H9 (cell line): ENCODE data around the gene NEK6. TPM values are rescaled to one million over a fixed set of nuclear protein-coding genes. Genes with fewer than 3 reads are reported as not detected.

ENCODE experiments used
- DNase-seq: peaks from one replicate; pipeline ENCODE4 v3.0.0-alpha.2; 2017
- H2AFZ ChIP-seq: one replicate; pipeline ENCODE4 v1.6.1; 2013; ENCODE audit warnings: mild to moderate bottlenecking, low read length, control low read depth, moderate library complexity
- H2AK5ac ChIP-seq: 2 replicates; pipeline ENCODE4 v1.6.1; 2013; ENCODE audit warnings: low read length, control low read depth, mixed read lengths; ENCODE audit not compliant: insufficient read length
- H2BK120ac ChIP-seq: one replicate; pipeline ENCODE4 v1.6.1; 2013; ENCODE audit warnings: low read depth, mild to moderate bottlenecking, low read length, control low read depth, inconsistent platforms; ENCODE audit not compliant: poor library complexity, severe bottlenecking
- H2BK12ac ChIP-seq: 2 replicates; pipeline ENCODE4 v1.6.1; 2013; ENCODE audit warnings: low read length, control low read depth, mixed read lengths, low read depth; ENCODE audit not compliant: insufficient read length
- H2BK15ac ChIP-seq: 2 replicates; pipeline ENCODE4 v1.6.1; 2013; ENCODE audit warnings: low read depth, low read length, control low read depth
- H2BK20ac ChIP-seq: one replicate; pipeline ENCODE4 v1.6.1; 2013; ENCODE audit warnings: low read depth, mild to moderate bottlenecking, low read length, control low read depth, inconsistent platforms; ENCODE audit not compliant: poor library complexity, severe bottlenecking
- H2BK5ac ChIP-seq: 2 replicates; pipeline ENCODE4 v1.6.1; 2013; ENCODE audit warnings: low read length, control low read depth, mixed read lengths; ENCODE audit not compliant: insufficient read length
- H3K14ac ChIP-seq: 2 replicates; pipeline ENCODE4 v1.6.1; 2013; ENCODE audit warnings: low read length, control low read depth; ENCODE audit not compliant: insufficient read depth
- H3K18ac ChIP-seq: 2 replicates; pipeline ENCODE4 v1.6.1; 2013; ENCODE audit warnings: low read depth, mild to moderate bottlenecking, mixed read lengths, low read length, control low read depth; ENCODE audit not compliant: insufficient read length
- H3K23ac ChIP-seq: 2 replicates; pipeline ENCODE4 v1.6.1; 2013; ENCODE audit warnings: low read length, control low read depth, mixed read lengths, low read depth; ENCODE audit not compliant: insufficient read length
- H3K23me2 ChIP-seq: 2 replicates; pipeline ENCODE4 v1.6.1; 2013; ENCODE audit warnings: low read depth, mild to moderate bottlenecking, mixed read lengths, low read length, control low read depth; ENCODE audit not compliant: insufficient read length, poor library complexity, severe bottlenecking
- H3K27ac ChIP-seq: 2 replicates; pipeline ENCODE4 v1.5.1; 2013; ENCODE audit warnings: low read length, control low read depth, mixed read lengths, low read depth; ENCODE audit not compliant: insufficient read length
- H3K27me3 ChIP-seq: 2 replicates; pipeline ENCODE4 v1.6.1; 2013; ENCODE audit warnings: low read length, control low read depth, inconsistent platforms; ENCODE audit not compliant: insufficient read depth
- H3K4ac ChIP-seq: 2 replicates; pipeline ENCODE4 v1.6.1; 2013; ENCODE audit warnings: low read depth, mild to moderate bottlenecking, control low read depth, inconsistent platforms, low read length, moderate library complexity
- H3K4me1 ChIP-seq: 2 replicates; pipeline ENCODE4 v1.6.1; 2013; ENCODE audit warnings: low read length, control low read depth, inconsistent platforms; ENCODE audit not compliant: insufficient read depth
- H3K4me2 ChIP-seq: 2 replicates; pipeline ENCODE4 v1.6.1; 2013; ENCODE audit warnings: low read length, control low read depth, mixed read lengths; ENCODE audit not compliant: insufficient read length, insufficient read depth
- H3K56ac ChIP-seq: 2 replicates; pipeline ENCODE4 v1.6.1; 2013; ENCODE audit warnings: low read depth, mild to moderate bottlenecking, mixed read lengths, low read length, control low read depth; ENCODE audit not compliant: insufficient read length
- H3K79me1 ChIP-seq: 2 replicates; pipeline ENCODE4 v1.6.1; 2013; ENCODE audit warnings: low read depth, mild to moderate bottlenecking, moderate library complexity, low read length, control low read depth, inconsistent platforms; ENCODE audit not compliant: insufficient read depth, poor library complexity, severe bottlenecking
- H3K79me2 ChIP-seq: 2 replicates; pipeline ENCODE4 v1.6.1; 2013; ENCODE audit warnings: low read length, control low read depth, inconsistent platforms; ENCODE audit not compliant: insufficient read depth
- H3K9ac ChIP-seq: 2 replicates; pipeline ENCODE4 v1.6.1; 2013; ENCODE audit warnings: low read length, control low read depth, mixed read lengths; ENCODE audit not compliant: insufficient read length; ENCODE audit errors: extremely low read depth
- H3K9me3 ChIP-seq: one replicate; pipeline ENCODE4 v1.6.1; 2013; ENCODE audit warnings: low read depth, low read length, inconsistent platforms; ENCODE audit not compliant: control insufficient read depth
- H3T11ph ChIP-seq: one replicate; pipeline ENCODE4 v1.6.1; 2013; ENCODE audit warnings: mild to moderate bottlenecking, low read length, control low read depth, inconsistent platforms
- H4K20me1 ChIP-seq: one replicate; pipeline ENCODE4 v1.6.1; 2013; ENCODE audit not compliant: control insufficient read depth, insufficient read length, insufficient read depth
- H4K5ac ChIP-seq: 2 replicates; pipeline ENCODE4 v1.6.1; 2013; ENCODE audit warnings: low read depth, mild to moderate bottlenecking, mixed read lengths, low read length, control low read depth; ENCODE audit not compliant: insufficient read length
- H4K8ac ChIP-seq: replicated peaks from 2 replicates; pipeline ENCODE4 v1.6.1; 2013; ENCODE audit warnings: low read length, control low read depth, mixed read lengths, low read depth; ENCODE audit not compliant: insufficient read length
- H4K91ac ChIP-seq: 2 replicates; pipeline ENCODE4 v1.6.1; 2013; ENCODE audit warnings: low read depth, mild to moderate bottlenecking, moderate library complexity, mixed read lengths, low read length, control low read depth; ENCODE audit not compliant: insufficient read length
- H3K27ac Mint-ChIP-seq, 3 experiments: 2 replicates in 2 of 3; 3 replicates in 1 of 3; pipeline ENCODE4 v1.8.0; 2020 to 2021; ENCODE audit warnings: mixed read lengths in 3 of 3, mild to moderate bottlenecking in 1 of 3, moderate library complexity in 1 of 3
- H3K27me3 Mint-ChIP-seq: 2 replicates; pipeline ENCODE4 v1.8.0; 2021; ENCODE audit warnings: low read depth, mild to moderate bottlenecking, moderate library complexity, mixed read lengths
- H3K36me3 Mint-ChIP-seq, 3 experiments: 2 replicates in 2 of 3; 3 replicates in 1 of 3; pipeline ENCODE4 v1.8.0; 2020 to 2021; ENCODE audit warnings: low read depth in 3 of 3, mixed read lengths in 3 of 3; ENCODE audit not compliant: insufficient read depth in 1 of 3
- H3K4me1 Mint-ChIP-seq, 2 experiments: 2 replicates each; pipeline ENCODE4 v1.8.0; 2020; ENCODE audit warnings: mixed read lengths in 2 of 2
- H3K4me3 Mint-ChIP-seq, 2 experiments: 2 replicates in 1 of 2; 3 replicates in 1 of 2; pipeline ENCODE4 v1.8.0; 2020 to 2021; ENCODE audit warnings: mild to moderate bottlenecking in 2 of 2, mixed read lengths in 2 of 2, moderate library complexity in 1 of 2
- H3K9me3 Mint-ChIP-seq, 2 experiments: 2 replicates in 1 of 2; 3 replicates in 1 of 2; pipeline ENCODE4 v1.8.0; 2020; ENCODE audit warnings: mild to moderate bottlenecking in 2 of 2, mixed read lengths in 2 of 2, moderate library complexity in 1 of 2
- WGBS: extraction: QIAGEN DNeasy Blood & Tissue Kit; methylation state at CpG from one replicate; pipeline ENCODE4 v1.1.7; 2013; ENCODE audit warnings: missing lambda C conversion rate, low lambda C conversion rate, mixed read lengths; ENCODE audit not compliant: insufficient read length; ENCODE audit errors: extremely low coverage; 5-methylcytosine and 5-hydroxymethylcytosine counted together
- total RNA-seq: library from RNA; stranded (reverse); gene quantifications from 2 replicates; pipeline ENCODE4 v1.2.1, GENCODE V29; 2021
- TF ChIP-seq, protein P1 (sequence below): fragments of 200-600 bp; sonication (generic); conservative IDR thresholded peaks from 3 replicates; pipeline ENCODE4 v1.8.0; 2021; ENCODE audit warnings: antibody characterized with exemption, mild to moderate bottlenecking

The NEK6 gene
- total RNA-seq, 1 experiment from 2014 or later: 14.3 TPM

DNA sequence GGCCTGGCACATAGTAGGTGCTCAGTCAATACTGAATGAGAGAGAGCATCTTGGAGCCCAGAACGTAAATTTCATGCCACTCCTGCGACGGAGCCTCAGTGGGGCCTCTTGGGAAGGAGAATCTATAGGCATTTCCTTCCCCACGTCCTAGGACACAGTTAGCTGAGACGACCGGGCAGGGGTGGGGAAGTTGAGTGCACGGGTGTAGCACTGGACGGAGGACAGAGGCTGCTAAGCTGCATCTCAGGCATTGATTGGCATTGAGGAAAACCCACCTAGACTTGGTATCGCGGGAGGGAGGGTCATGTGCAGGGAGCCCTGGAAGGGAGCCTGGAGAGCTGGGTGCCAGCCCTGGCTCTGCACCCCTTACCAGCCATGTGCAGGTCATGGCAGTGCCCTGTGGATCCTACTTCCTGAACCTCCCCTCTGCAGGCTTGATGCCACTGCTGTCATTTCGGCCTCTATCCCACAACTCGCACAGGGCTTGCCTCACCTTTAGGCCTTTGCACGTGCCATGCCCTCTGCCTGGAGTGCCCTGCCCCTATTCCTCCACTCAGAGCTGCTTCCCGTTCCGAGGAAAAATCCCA, 25.6 kb downstream of the NEK6 start:
- no peak overlapping the region for H3K9ac ChIP-seq
- H3K14ac ChIP-seq: no peak overlapping the region
- H4K91ac ChIP-seq: no peak overlapping the region
- H3K56ac ChIP-seq: no peak overlapping the region
- H4K8ac ChIP-seq: no peak overlapping the region
- no peaks in the 10 kb centered on the region for H3K27me3 Mint-ChIP-seq
- H3K27me3 ChIP-seq: no peaks in the 10 kb centered on the region
- WGBS: no CpG with 5 or more reads among the region's 15 CpGs
- no peak overlapping the region for H3T11ph ChIP-seq
- no peak overlapping the region for H3K4ac ChIP-seq
- DNase-seq: no peak
- H2BK12ac ChIP-seq: no peak overlapping the region
- no peaks in the 10 kb centered on the region for H3K4me1 ChIP-seq
- no peak overlapping the region for H2BK120ac ChIP-seq
- peaks cover 2% of the 10 kb centered on the region for H3K23me2 ChIP-seq
- no peak overlapping the region for H3K18ac ChIP-seq
- H3K36me3 Mint-ChIP-seq: peaks cover 0 to 6% (median 0%) of the 10 kb centered on the region in 3 experiments; a peak in 2 of 7 replicates
- peaks cover 6 to 18% of the 10 kb centered on the region in 2 experiments; a peak in 3 of 4 replicates for H3K4me1 Mint-ChIP-seq
- no peaks in the 10 kb centered on the region; the same call in 1 of the 2 replicates for H3K79me2 ChIP-seq
- H2BK5ac ChIP-seq: no peak overlapping the region
- H3K4me2 ChIP-seq: no peak overlapping the region
- TF ChIP-seq, protein P1, sequence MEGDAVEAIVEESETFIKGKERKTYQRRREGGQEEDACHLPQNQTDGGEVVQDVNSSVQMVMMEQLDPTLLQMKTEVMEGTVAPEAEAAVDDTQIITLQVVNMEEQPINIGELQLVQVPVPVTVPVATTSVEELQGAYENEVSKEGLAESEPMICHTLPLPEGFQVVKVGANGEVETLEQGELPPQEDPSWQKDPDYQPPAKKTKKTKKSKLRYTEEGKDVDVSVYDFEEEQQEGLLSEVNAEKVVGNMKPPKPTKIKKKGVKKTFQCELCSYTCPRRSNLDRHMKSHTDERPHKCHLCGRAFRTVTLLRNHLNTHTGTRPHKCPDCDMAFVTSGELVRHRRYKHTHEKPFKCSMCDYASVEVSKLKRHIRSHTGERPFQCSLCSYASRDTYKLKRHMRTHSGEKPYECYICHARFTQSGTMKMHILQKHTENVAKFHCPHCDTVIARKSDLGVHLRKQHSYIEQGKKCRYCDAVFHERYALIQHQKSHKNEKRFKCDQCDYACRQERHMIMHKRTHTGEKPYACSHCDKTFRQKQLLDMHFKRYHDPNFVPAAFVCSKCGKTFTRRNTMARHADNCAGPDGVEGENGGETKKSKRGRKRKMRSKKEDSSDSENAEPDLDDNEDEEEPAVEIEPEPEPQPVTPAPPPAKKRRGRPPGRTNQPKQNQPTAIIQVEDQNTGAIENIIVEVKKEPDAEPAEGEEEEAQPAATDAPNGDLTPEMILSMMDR: no peak
- no peak overlapping the region for H2AFZ ChIP-seq
- H4K5ac ChIP-seq: no peak overlapping the region
- no peak overlapping the region for H2BK20ac ChIP-seq
- no peaks in the 10 kb centered on the region for H3K9me3 ChIP-seq
- H2BK15ac ChIP-seq: no peak overlapping the region
- no peak overlapping the region for H3K4me3 Mint-ChIP-seq
- H3K79me1 ChIP-seq: no peaks in the 10 kb centered on the region
- H3K9me3 Mint-ChIP-seq: no peaks in the 10 kb centered on the region
- no peaks in the 10 kb centered on the region for H4K20me1 ChIP-seq
- no peak overlapping the region for H2AK5ac ChIP-seq
- H3K23ac ChIP-seq: no peak overlapping the region
- H3K27ac Mint-ChIP-seq: peak overlapping the region in 2 of 3 experiments; percentile 22 to 53; a peak in 2 of 7 replicates
- no peak overlapping the region for H3K27ac ChIP-seq
